ENCODE measurements around the gene UNC5A. TPM values are rescaled to one million over a fixed set of nuclear protein-coding genes. Genes with fewer than 3 reads are reported as not detected.

Gene UNC5A
- polyA plus RNA-seq, 2 donors, result 0.02 TPM; not detected in 1

DNA sequence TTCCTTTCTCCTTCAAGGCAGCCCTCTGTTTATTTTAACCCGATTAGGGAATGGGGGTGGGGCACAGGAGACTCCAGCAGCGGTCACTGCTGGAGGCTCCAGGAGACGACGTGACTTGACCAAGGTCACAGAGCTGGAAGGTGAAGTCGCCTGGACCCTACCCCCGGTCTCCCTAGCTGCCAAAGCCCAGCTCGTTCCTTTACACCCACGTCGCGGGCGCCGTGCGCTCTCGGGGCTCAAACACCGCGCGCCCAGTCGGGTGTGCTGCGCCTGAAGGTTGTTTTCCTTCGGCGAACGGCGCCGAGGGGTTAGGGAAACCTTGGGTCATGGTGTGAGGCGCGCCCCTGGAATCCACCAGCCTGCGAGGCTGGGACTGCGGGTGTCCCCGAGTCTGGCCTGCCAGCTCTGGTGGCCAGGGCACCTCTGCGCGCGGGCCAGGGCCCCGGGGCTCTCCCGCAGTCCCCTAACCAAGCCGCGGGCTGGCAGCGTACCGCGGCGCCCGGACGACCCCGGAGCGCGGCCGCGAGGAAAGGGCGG lies 747 bp upstream of the UNC5A start:
- WGBS, 2 donors, result 1 to 2% methylated on average over 36 to 48 of the region's 48 CpGs
- no peak overlapping the region for H3K4me3 ChIP-seq (ENCODE audit: low read depth in 1 of 2, low read length in 2 of 2)
- H3K27ac ChIP-seq (ENCODE audit: low read depth in 2 of 2, low read length in 1 of 2), result no peak overlapping the region
- no peaks in the 10 kb centered on the region for H3K36me3 ChIP-seq (ENCODE audit: control insufficient read depth in 2 of 2, insufficient read depth in 2 of 2, low read length in 1 of 2)
- H3K27me3 ChIP-seq (ENCODE audit: control insufficient read depth in 1 of 2, insufficient read depth in 2 of 2, low read length in 2 of 2), result peaks cover 14 to 21% of the 10 kb centered on the region in 2 donors
- peaks cover 0 to 10% of the 10 kb centered on the region in 2 donors for H3K4me1 ChIP-seq (ENCODE audit: control insufficient read depth in 2 of 2, insufficient read depth in 2 of 2, low read length in 1 of 2)
- no peaks in the 10 kb centered on the region for H3K9me3 ChIP-seq (ENCODE audit: control insufficient read depth in 2 of 2, insufficient read depth in 1 of 2, low read depth in 1 of 2, low read length in 1 of 2)

GRCh38 chr5:176810687-176811501 lies 535 bp downstream of the UNC5A start:
- H3K4me3 ChIP-seq (ENCODE audit: low read depth in 1 of 2, low read length in 2 of 2), result peak overlapping the region in 1 of 2 donors; percentile 49
- no peaks in the 10 kb centered on the region for H3K36me3 ChIP-seq (ENCODE audit: control insufficient read depth in 2 of 2, insufficient read depth in 2 of 2, low read length in 1 of 2)
- no peak overlapping the region for H3K27ac ChIP-seq (ENCODE audit: low read depth in 2 of 2, low read length in 1 of 2)
- H3K9me3 ChIP-seq (ENCODE audit: control insufficient read depth in 2 of 2, insufficient read depth in 1 of 2, low read depth in 1 of 2, low read length in 1 of 2), result no peaks in the 10 kb centered on the region
- 3 to 4% methylated on average over 46 to 68 of the region's 68 CpGs for WGBS, 2 donors
- H3K27me3 ChIP-seq (ENCODE audit: control insufficient read depth in 1 of 2, insufficient read depth in 2 of 2, low read length in 2 of 2), result peaks cover 14 to 21% of the 10 kb centered on the region in 2 donors
- peaks cover 0 to 10% of the 10 kb centered on the region in 2 donors for H3K4me1 ChIP-seq (ENCODE audit: control insufficient read depth in 2 of 2, insufficient read depth in 2 of 2, low read length in 1 of 2)

DNA sequence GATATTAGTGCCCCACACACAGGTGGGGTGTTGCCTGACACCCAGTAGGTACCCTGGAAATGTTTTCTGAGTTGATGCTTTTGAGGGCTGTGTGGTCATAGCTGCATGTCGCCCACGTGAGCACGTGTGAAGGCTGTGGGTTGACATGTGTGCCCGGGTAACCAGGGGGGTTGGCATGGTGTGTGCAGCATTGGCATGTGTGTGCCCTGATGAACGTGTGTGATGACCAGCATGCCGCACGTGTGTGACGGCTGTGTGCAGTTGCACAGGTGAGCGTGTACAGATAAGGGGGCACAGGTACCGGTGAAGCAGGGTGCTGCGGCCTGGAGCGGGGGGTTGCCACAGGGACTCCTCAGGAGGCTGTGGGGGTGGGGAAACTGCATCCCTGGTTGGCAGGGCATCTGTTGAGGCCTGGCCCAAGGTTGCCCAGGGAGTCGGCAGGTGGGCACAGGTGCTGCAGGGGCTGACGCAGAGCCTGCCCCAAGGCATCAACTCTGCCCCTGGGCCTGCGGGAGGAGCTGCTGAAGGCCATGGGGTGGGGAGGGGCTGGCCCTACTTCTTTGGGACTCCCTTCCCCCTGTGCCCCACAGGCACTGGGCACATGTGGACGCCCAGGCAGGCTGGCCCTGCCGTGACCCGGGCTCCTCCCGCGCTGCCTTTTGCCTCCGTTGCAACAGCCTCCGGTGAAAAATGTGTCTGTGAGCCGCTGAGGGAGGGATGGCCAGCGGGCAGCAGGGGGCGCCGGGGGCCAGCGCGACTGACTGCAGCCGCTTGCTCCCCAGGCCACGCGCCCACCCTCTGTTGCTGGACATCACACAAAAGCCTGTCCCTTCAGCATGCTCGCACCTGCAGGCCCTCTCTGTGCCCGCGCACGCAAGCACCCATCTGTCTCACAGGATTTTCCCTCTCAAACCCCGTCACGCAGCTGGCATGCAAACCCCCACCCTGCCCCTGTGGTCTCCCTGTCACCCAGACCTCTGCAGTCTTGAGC lies 2.2 kb downstream of the UNC5A start:
- H3K9me3 ChIP-seq (ENCODE audit: control insufficient read depth in 2 of 2, insufficient read depth in 1 of 2, low read depth in 1 of 2, low read length in 1 of 2), result peaks cover 0 to 3% of the 10 kb centered on the region in 2 donors
- 29 to 30% methylated on average over 37 of the region's 37 CpGs for WGBS, 2 donors
- peaks cover 1 to 10% of the 10 kb centered on the region in 2 donors for H3K4me1 ChIP-seq (ENCODE audit: control insufficient read depth in 2 of 2, insufficient read depth in 2 of 2, low read length in 1 of 2)
- no peak overlapping the region for H3K4me3 ChIP-seq (ENCODE audit: low read depth in 1 of 2, low read length in 2 of 2)
- peaks cover 14 to 26% of the 10 kb centered on the region in 2 donors for H3K27me3 ChIP-seq (ENCODE audit: control insufficient read depth in 1 of 2, insufficient read depth in 2 of 2, low read length in 2 of 2)
- no peak overlapping the region for H3K27ac ChIP-seq (ENCODE audit: low read depth in 2 of 2, low read length in 1 of 2)
- no peaks in the 10 kb centered on the region for H3K36me3 ChIP-seq (ENCODE audit: control insufficient read depth in 2 of 2, insufficient read depth in 2 of 2, low read length in 1 of 2)

DNA sequence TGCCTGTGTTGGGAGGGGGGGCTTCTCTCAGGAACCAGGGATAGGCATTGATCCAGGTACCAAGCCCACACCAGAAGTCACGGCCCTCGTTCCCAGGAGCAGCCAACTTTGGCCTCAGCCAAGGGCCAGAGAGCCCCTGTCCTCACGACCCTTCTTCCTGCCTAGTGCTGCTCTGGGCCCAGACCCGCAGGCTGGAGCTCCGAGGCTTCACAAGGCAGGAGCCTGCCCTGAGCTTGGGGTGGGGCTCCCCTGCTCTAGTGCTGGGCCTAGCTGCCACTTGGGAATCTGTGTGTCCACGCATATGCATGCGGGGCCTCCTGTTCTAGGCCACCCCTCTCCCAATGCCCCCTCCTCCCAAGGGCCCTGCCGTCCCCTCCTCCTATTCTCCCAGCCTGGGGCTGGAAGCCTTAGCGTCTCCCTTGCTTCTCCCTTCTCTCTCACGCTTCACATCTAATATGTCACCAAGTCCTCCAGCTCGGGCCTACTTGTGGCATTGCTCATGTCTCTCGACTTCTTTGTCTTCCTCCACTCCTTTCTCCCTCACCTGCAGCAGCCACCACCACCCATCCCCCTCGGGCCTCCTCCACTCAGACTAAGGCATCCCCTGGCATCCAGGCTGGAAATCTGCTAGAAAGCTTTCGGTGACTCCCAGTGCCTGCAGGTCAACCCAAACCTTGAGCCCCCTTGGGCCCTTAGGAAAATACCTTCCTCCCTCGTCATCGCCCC lies 3.4 kb downstream of the UNC5A start:
- Histone ChIP-seq H3K27me3 (ENCODE audit: control insufficient read depth in 1 of 2, insufficient read depth in 2 of 2, low read length in 2 of 2) (peaks cover 14 to 24% of the 10 kb centered on the region in 2 donors), H3K9me3 (ENCODE audit: control insufficient read depth in 2 of 2, insufficient read depth in 1 of 2, low read depth in 1 of 2, low read length in 1 of 2) (peaks cover 0 to 3% of the 10 kb centered on the region in 2 donors), H3K4me3 (ENCODE audit: low read depth in 1 of 2, low read length in 2 of 2) (no peak overlapping the region), H3K4me1 (ENCODE audit: control insufficient read depth in 2 of 2, insufficient read depth in 2 of 2, low read length in 1 of 2) (peaks cover 3 to 10% of the 10 kb centered on the region in 2 donors), H3K36me3 (ENCODE audit: control insufficient read depth in 2 of 2, insufficient read depth in 2 of 2, low read length in 1 of 2) (no peaks in the 10 kb centered on the region), H3K27ac (ENCODE audit: low read depth in 2 of 2, low read length in 1 of 2) (no peak overlapping the region)
- 73 to 79% methylated on average over 16 of the region's 16 CpGs for WGBS, 2 donors

GRCh38 chr5:176814313-176814685 lies 3.9 kb downstream of the UNC5A start:
- Histone ChIP-seq H3K36me3 (ENCODE audit: control insufficient read depth in 2 of 2, insufficient read depth in 2 of 2, low read length in 1 of 2) (no peaks in the 10 kb centered on the region), H3K4me1 (ENCODE audit: control insufficient read depth in 2 of 2, insufficient read depth in 2 of 2, low read length in 1 of 2) (peaks cover 3 to 10% of the 10 kb centered on the region in 2 donors), H3K9me3 (ENCODE audit: control insufficient read depth in 2 of 2, insufficient read depth in 1 of 2, low read depth in 1 of 2, low read length in 1 of 2) (peaks cover 0 to 3% of the 10 kb centered on the region in 2 donors), H3K27ac (ENCODE audit: low read depth in 2 of 2, low read length in 1 of 2) (no peak overlapping the region), H3K4me3 (ENCODE audit: low read depth in 1 of 2, low read length in 2 of 2) (no peak overlapping the region), H3K27me3 (ENCODE audit: control insufficient read depth in 1 of 2, insufficient read depth in 2 of 2, low read length in 2 of 2) (peaks cover 14 to 24% of the 10 kb centered on the region in 2 donors)
- 63 to 64% methylated on average over 6 of the region's 6 CpGs for WGBS, 2 donors

DNA sequence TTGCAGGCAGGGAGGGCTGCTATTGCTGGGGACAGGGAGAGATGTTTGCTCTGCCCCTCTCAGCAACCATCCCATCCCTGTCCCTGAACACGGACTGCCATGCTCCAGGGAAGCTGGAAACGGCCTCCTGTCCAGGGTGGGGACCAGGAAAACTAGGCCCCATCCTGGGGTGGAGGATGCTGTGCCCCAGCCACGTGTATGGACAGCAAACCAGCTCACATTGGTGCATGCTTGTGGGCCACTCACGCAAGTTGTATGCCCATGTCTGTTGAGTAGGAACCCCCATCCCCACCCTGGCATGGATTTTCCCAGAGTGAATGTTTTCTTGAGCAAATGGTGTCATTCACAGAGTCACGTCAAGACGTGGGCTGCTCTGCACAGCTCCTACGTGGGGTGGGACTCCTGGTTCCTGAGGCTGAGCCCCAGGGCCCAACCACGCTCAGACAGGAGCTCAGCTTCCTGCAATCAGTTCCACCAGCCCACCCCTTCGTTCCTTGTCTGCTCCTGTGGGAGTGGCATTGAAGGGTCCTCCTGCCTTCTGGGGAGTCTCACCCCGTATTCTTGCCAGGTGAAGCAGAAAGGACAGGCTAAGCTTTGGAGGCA lies 4.6 kb downstream of the UNC5A start:
- H3K36me3 ChIP-seq (ENCODE audit: control insufficient read depth in 2 of 2, insufficient read depth in 2 of 2, low read length in 1 of 2), result no peaks in the 10 kb centered on the region
- WGBS, 2 donors, result 55 to 69% methylated on average over 10 of the region's 10 CpGs
- no peak overlapping the region for H3K27ac ChIP-seq (ENCODE audit: low read depth in 2 of 2, low read length in 1 of 2)
- no peak overlapping the region for H3K4me3 ChIP-seq (ENCODE audit: low read depth in 1 of 2, low read length in 2 of 2)
- peaks cover 0 to 5% of the 10 kb centered on the region in 2 donors for H3K9me3 ChIP-seq (ENCODE audit: control insufficient read depth in 2 of 2, insufficient read depth in 1 of 2, low read depth in 1 of 2, low read length in 1 of 2)
- H3K27me3 ChIP-seq (ENCODE audit: control insufficient read depth in 1 of 2, insufficient read depth in 2 of 2, low read length in 2 of 2), result peaks cover 11 to 21% of the 10 kb centered on the region in 2 donors
- peaks cover 3 to 7% of the 10 kb centered on the region in 2 donors for H3K4me1 ChIP-seq (ENCODE audit: control insufficient read depth in 2 of 2, insufficient read depth in 2 of 2, low read length in 1 of 2)

DNA sequence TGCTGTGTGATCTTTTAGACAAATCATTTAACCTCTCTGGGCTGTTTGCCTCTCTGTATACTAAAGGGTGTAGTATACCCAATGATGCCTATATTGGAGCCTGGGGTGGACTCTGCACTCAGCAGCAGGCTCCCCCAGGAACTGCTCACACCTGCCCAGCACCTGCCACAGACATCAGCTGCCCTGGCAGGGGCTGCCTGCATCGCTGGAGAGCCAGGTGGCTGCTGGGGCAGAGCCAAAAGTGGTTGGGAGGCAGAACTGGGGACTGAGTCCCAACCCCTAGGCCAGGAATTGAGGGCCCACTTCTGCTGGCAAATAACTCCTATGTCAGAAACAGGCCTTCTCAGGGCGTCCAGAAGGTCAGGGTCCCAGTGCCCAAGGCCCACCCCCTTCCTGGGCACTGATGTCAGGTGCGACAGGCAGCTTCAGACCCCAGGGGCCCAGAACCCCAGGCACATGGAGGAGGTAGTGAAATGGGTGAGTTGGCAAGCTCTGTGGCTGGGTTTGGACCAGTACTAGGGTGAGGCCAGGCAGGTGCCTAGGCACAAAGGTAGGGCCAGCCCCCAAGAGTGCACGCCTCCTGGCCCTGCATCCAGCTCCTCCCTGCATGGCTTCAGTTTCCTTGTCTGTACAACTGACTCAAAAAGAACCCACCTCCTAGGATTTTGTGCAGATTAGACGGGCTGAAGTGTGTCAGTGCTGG lies 5.8 kb downstream of the UNC5A start:
- Histone ChIP-seq H3K9me3 (ENCODE audit: control insufficient read depth in 2 of 2, insufficient read depth in 1 of 2, low read depth in 1 of 2, low read length in 1 of 2) (peaks cover 0 to 5% of the 10 kb centered on the region in 2 donors), H3K36me3 (ENCODE audit: control insufficient read depth in 2 of 2, insufficient read depth in 2 of 2, low read length in 1 of 2) (no peaks in the 10 kb centered on the region), H3K4me3 (ENCODE audit: low read depth in 1 of 2, low read length in 2 of 2) (no peak overlapping the region), H3K4me1 (ENCODE audit: control insufficient read depth in 2 of 2, insufficient read depth in 2 of 2, low read length in 1 of 2) (peaks cover 0 to 3% of the 10 kb centered on the region in 2 donors), H3K27ac (ENCODE audit: low read depth in 2 of 2, low read length in 1 of 2) (no peak overlapping the region), H3K27me3 (ENCODE audit: control insufficient read depth in 1 of 2, insufficient read depth in 2 of 2, low read length in 2 of 2) (peaks cover 4 to 20% of the 10 kb centered on the region in 2 donors)
- 68 to 69% methylated on average over 5 of the region's 5 CpGs for WGBS, 2 donors

DNA sequence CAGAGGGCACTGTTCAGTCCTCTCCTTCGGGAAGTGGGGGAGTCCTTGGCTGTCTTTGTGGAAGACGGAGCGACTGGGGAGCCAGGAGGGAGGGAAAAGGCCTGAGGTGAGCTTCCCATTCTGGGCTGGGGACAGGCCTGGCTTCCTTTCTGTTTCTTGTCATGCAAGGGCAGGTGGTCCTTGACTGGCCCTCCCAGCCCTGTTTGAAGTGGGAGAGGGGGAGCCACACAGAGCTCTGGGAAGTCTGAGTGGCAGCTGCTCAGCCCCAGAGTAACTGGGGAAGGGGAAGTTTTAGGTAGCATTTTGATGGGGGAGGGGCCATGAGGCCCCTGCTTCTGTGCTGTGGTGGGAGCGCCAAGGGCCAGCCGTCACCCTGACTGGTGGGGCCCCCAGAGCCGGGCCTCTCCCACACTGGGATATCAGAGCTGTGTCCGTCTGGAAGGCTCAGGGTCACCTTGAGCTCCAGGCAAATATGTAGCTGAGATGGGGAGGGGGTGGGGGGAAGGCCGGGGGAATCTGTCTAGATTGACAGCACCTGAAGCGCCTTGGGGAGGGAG lies 6.5 kb downstream of the UNC5A start:
- 36 to 38% methylated on average over 9 of the region's 9 CpGs for WGBS, 2 donors
- H3K4me3 ChIP-seq (ENCODE audit: low read depth in 1 of 2, low read length in 2 of 2), result no peak overlapping the region
- H3K4me1 ChIP-seq (ENCODE audit: control insufficient read depth in 2 of 2, insufficient read depth in 2 of 2, low read length in 1 of 2), result peaks cover 0 to 5% of the 10 kb centered on the region in 2 donors
- H3K27me3 ChIP-seq (ENCODE audit: control insufficient read depth in 1 of 2, insufficient read depth in 2 of 2, low read length in 2 of 2), result peaks cover 0 to 17% of the 10 kb centered on the region in 2 donors
- no peaks in the 10 kb centered on the region for H3K36me3 ChIP-seq (ENCODE audit: control insufficient read depth in 2 of 2, insufficient read depth in 2 of 2, low read length in 1 of 2)
- peaks cover 0 to 5% of the 10 kb centered on the region in 2 donors for H3K9me3 ChIP-seq (ENCODE audit: control insufficient read depth in 2 of 2, insufficient read depth in 1 of 2, low read depth in 1 of 2, low read length in 1 of 2)
- H3K27ac ChIP-seq (ENCODE audit: low read depth in 2 of 2, low read length in 1 of 2), result no peak overlapping the region

Data from esophagus (tissue), 2 donors.